MCF 10A (cell line): ENCODE measurements around the gene TIGAR. TPM values are rescaled to one million over a fixed set of nuclear protein-coding genes. Genes with fewer than 3 reads are reported as not detected.

Experiments
- BruUV-seq: library from RNA; stranded (reverse); fragments of 400-500 nt; replicated peaks from 2 replicates; lab custom pipeline; 2021; lab: Mats Ljungman, UMichigan
- CTCF ChIA-PET: fragments of 300-600 bp; sonication (Branson Sonifier 250); formaldehyde crosslinking; extraction: SDS; loops from one replicate; lab custom pipeline; 2021; ENCODE audit warnings: antibody characterized with exemption, inconsistent platforms; lab: Yijun Ruan, JAX
- POLR2A ChIA-PET: fragments of 300-600, 350-650 bp; sonication (Branson Sonifier 250); formaldehyde crosslinking; extraction: SDS; loops from one replicate; lab custom pipeline; 2020; ENCODE audit warnings: antibody characterized with exemption, inconsistent platforms; lab: Yijun Ruan, JAX
- DNase-seq: peaks from one replicate; pipeline ENCODE4 v3.0.0-alpha.2; 2018; ENCODE audit not compliant: unreplicated experiment
- H3K27ac Mint-ChIP-seq: one replicate; pipeline ENCODE4 v1.8.0; 2022; ENCODE audit warnings: mild to moderate bottlenecking, low read depth, mixed read lengths; ENCODE audit not compliant: unreplicated experiment
- H3K27me3 Mint-ChIP-seq: one replicate; pipeline ENCODE4 v1.8.0; 2022; ENCODE audit warnings: mixed read lengths; ENCODE audit not compliant: insufficient read depth, unreplicated experiment
- H3K36me3 Mint-ChIP-seq: one replicate; pipeline ENCODE4 v1.8.0; 2022; ENCODE audit warnings: mild to moderate bottlenecking, moderate library complexity, mixed read lengths; ENCODE audit not compliant: insufficient read depth, unreplicated experiment
- H3K4me1 Mint-ChIP-seq: one replicate; pipeline ENCODE4 v1.8.0; 2022; ENCODE audit warnings: mixed read lengths; ENCODE audit not compliant: insufficient read depth, unreplicated experiment
- H3K4me3 Mint-ChIP-seq: one replicate; pipeline ENCODE4 v1.8.0; 2022; ENCODE audit warnings: mild to moderate bottlenecking, moderate library complexity, mixed read lengths; ENCODE audit not compliant: unreplicated experiment
- H3K9me3 Mint-ChIP-seq: one replicate; pipeline ENCODE4 v1.8.0; 2022; ENCODE audit warnings: mixed read lengths; ENCODE audit not compliant: unreplicated experiment
- CTCF ChIP-seq: fragments of 200-600 bp; IDR thresholded peaks from one replicate; pipeline ENCODE4 v1.8.0; 2022; ENCODE audit warnings: antibody characterized with exemption, mild to moderate bottlenecking; ENCODE audit not compliant: unreplicated experiment
- intact Hi-C: fragments of 100-400 bp; cut with micrococcal nuclease; formaldehyde crosslinking; loops from 2 replicates; pipeline ENCODE4 v1.14.1; 2022
- total RNA-seq: library from RNA; stranded (reverse); gene quantifications from 2 replicates; pipeline ENCODE4 v1.2.3, GENCODE V29; 2022

The TIGAR gene
- total RNA-seq, 1 experiment from 2014 or later = 45.8 TPM

- intact Hi-C loops = no loop called here
- no TSS peak for BruUV-seq
- no peak for DNase-seq
- POLR2A ChIA-PET = interaction anchor here (0.6 to 1.6 kb wide), 7 partner anchors 35 to 1402 kb away, joined by 3 read pairs; no protein-coding TSS in a partner anchor
- H3K27ac Mint-ChIP-seq = peak overlapping the region; percentile 37
- no peaks in the 10 kb centered on the region for H3K9me3 Mint-ChIP-seq
- TF ChIP-seq CTCF = no peak
- H3K4me1 Mint-ChIP-seq = peaks cover 19% of the 10 kb centered on the region
- H3K36me3 Mint-ChIP-seq = peaks cover 33% of the 10 kb centered on the region
- CTCF ChIA-PET = interaction anchor here (0.6 to 3.6 kb wide), 2 partner anchors 277 to 387 kb away, joined by 4 to 19 read pairs; no protein-coding TSS in a partner anchor
- peak overlapping the region; percentile 79 for H3K4me3 Mint-ChIP-seq
- H3K27me3 Mint-ChIP-seq = peaks cover 75% of the 10 kb centered on the region
Measured at GRCh38 chr12:4273273-4273651, 47.8 kb upstream of the TIGAR start.

DNA sequence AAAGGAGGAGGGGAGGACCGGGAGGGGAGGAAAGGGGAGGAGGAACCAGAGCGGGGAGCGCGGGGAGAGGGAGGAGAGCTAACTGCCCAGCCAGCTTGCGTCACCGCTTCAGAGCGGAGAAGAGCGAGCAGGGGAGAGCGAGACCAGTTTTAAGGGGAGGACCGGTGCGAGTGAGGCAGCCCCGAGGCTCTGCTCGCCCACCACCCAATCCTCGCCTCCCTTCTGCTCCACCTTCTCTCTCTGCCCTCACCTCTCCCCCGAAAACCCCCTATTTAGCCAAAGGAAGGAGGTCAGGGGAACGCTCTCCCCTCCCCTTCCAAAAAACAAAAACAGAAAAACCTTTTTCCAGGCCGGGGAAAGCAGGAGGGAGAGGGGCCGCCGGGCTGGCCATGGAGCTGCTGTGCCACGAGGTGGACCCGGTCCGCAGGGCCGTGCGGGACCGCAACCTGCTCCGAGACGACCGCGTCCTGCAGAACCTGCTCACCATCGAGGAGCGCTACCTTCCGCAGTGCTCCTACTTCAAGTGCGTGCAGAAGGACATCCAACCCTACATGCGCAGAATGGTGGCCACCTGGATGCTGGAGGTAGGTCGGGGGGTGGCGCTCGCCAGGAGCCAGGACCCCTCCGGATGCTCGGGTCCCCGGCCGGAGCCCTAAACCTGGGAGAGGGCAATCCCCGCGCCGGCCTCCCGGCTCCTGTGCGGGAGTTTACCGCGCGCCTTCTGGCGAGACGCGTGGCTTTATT, 47.2 kb upstream of the TIGAR start, which contains the start of gene CCND2:
TSS of gene CCND2 (plus strand) at position 111 of the 744 bp plus-strand sequence. CDS start at position 390, 279 bp downstream.
- ChIA-PET CTCF (interaction anchor here (0.6 to 6.7 kb wide), 3 partner anchors 235 to 388 kb away, joined by 4 to 136 read pairs (median 19); no protein-coding TSS in a partner anchor), POLR2A (interaction anchor here (0.6 to 2.0 kb wide), 8 partner anchors 35 to 1403 kb away, joined by 3 to 5 read pairs (median 3); no protein-coding TSS in a partner anchor)
- TSS peak; percentile 69 for BruUV-seq
- Mint-ChIP-seq H3K27ac (peak within 1 kb of the TSS; percentile 37), H3K36me3 (peaks cover 39% of the 10 kb centered on the region), H3K4me3 (peak within 1 kb of the TSS; percentile 79), H3K9me3 (no peaks in the 10 kb centered on the region), H3K27me3 (peaks cover 69% of the 10 kb centered on the region), H3K4me1 (peaks cover 19% of the 10 kb centered on the region)
- DNase-seq = peak; percentile 77
- TF ChIP-seq CTCF = no peak
- intact Hi-C loops = no loop called here

GRCh38 chr12:4274396-4275015, 46.5 kb upstream of the TIGAR start:
- CTCF ChIA-PET = interaction anchor here (3.6 to 6.7 kb wide), 3 partner anchors 236 to 388 kb away, joined by 19 to 220 read pairs (median 136); no protein-coding TSS in a partner anchor
- peak overlapping the region; percentile 79 for H3K4me3 Mint-ChIP-seq
- H3K4me1 Mint-ChIP-seq = peaks cover 19% of the 10 kb centered on the region
- TF ChIP-seq CTCF = no peak
- BruUV-seq = no TSS peak
- H3K9me3 Mint-ChIP-seq = no peaks in the 10 kb centered on the region
- H3K36me3 Mint-ChIP-seq = peaks cover 46% of the 10 kb centered on the region
- H3K27ac Mint-ChIP-seq = peak overlapping the region; percentile 82
- DNase-seq = no peak
- peaks cover 62% of the 10 kb centered on the region for H3K27me3 Mint-ChIP-seq
- POLR2A ChIA-PET = interaction anchor here (1.3 to 4.7 kb wide), 6 partner anchors 222 to 401 kb away, joined by 3 to 28 read pairs (median 4); partner anchors contain the start of gene PARP11
- intact Hi-C loops = loop anchor here (1.0 kb wide), 1 partner anchor 47 kb away; the partner anchor contains the start of gene TIGAR
